RWPE2 (cell line): ENCODE measurements around the gene ACOXL.

Source experiments
- ATAC-seq: fragments of 200-7000 bp; cut with Tn5 transposase; 3 replicates; pipeline ENCODE4 v1.9.1; 2021; ENCODE audit warnings: low read depth
- DNase-seq: peaks from one replicate; pipeline ENCODE4 v3.0.0-alpha.2; 2020; ENCODE audit warnings: low spot score
- H3K27ac ChIP-seq: fragments of 450-650 bp; 2 replicates; pipeline ENCODE4 v1.5.1; 2017; ENCODE audit warnings: mild to moderate bottlenecking; ENCODE audit not compliant: poor library complexity, severe bottlenecking
- H3K27me3 ChIP-seq: fragments of 250-450 bp; sonication (Bioruptor Pico); 2 replicates; pipeline ENCODE4 v1.5.1; 2021; ENCODE audit warnings: mild to moderate bottlenecking, moderate library complexity; ENCODE audit not compliant: insufficient read depth, poor library complexity, severe bottlenecking
- H3K36me3 ChIP-seq: fragments of 250-450 bp; sonication (Bioruptor Pico); 2 replicates; pipeline ENCODE4 v1.5.1; 2020; ENCODE audit warnings: low read depth, mild to moderate bottlenecking, moderate library complexity
- H3K4me1 ChIP-seq: fragments of 250-450 bp; sonication (Bioruptor Pico); 2 replicates; pipeline ENCODE4 v1.5.1; 2021; ENCODE audit warnings: mild to moderate bottlenecking, moderate library complexity; ENCODE audit not compliant: insufficient read depth, poor library complexity, severe bottlenecking
- H3K4me3 ChIP-seq: fragments of 250-450 bp; sonication (Bioruptor Pico); 2 replicates; pipeline ENCODE4 v1.5.1; 2021; ENCODE audit warnings: mild to moderate bottlenecking, moderate library complexity; ENCODE audit not compliant: severe bottlenecking
- H3K9me3 ChIP-seq: fragments of 250-450 bp; sonication (Bioruptor Pico); 2 replicates; pipeline ENCODE4 v1.5.1; 2021; ENCODE audit warnings: mild to moderate bottlenecking, moderate library complexity; ENCODE audit not compliant: severe bottlenecking
- CTCF ChIP-seq: fragments of 450-650 bp; IDR thresholded peaks from one replicate; pipeline ENCODE4 v1.5.1; 2017; ENCODE audit warnings: mild to moderate bottlenecking, moderate library complexity; ENCODE audit not compliant: poor library complexity, severe bottlenecking

ACOXL gene

GRCh38 chr2:111030260-111030891 is 298.0 kb downstream of the ACOXL start:
- no peak overlapping the region for H3K4me3 ChIP-seq
- H3K36me3 ChIP-seq = no peaks in the 10 kb centered on the region
- H3K27ac ChIP-seq = no peak overlapping the region
- H3K27me3 ChIP-seq = peaks cover 5% of the 10 kb centered on the region
- TF ChIP-seq CTCF = no peak
- DNase-seq (no peak), ATAC-seq (no peak)
- peaks cover 11% of the 10 kb centered on the region for H3K4me1 ChIP-seq
- no peaks in the 10 kb centered on the region for H3K9me3 ChIP-seq

- H3K9me3 ChIP-seq = no peaks in the 10 kb centered on the region
- DNase-seq = no peak
- H3K4me3 ChIP-seq = no peak overlapping the region
- peaks cover 11% of the 10 kb centered on the region for H3K4me1 ChIP-seq
- ATAC-seq = no peak
- no peak for TF ChIP-seq CTCF
- H3K27ac ChIP-seq = no peak overlapping the region
- no peaks in the 10 kb centered on the region for H3K27me3 ChIP-seq
- H3K36me3 ChIP-seq = no peaks in the 10 kb centered on the region
These were observed 298.6 kb downstream of the ACOXL start for GRCh38 chr2:111030945-111031344.

- TF ChIP-seq CTCF = no peak
These were observed 299.4 kb downstream of the ACOXL start for GRCh38 chr2:111031546-111032478.

GRCh38 chr2:111032721-111033429 is 300.5 kb downstream of the ACOXL start:
- TF ChIP-seq CTCF = no peak
- H3K9me3 ChIP-seq = no peaks in the 10 kb centered on the region
- DNase-seq = no peak
- peak; percentile 98 for ATAC-seq
- no peaks in the 10 kb centered on the region for H3K36me3 ChIP-seq
- H3K27me3 ChIP-seq = no peaks in the 10 kb centered on the region
- H3K4me3 ChIP-seq = no peak overlapping the region
- peak overlapping the region; percentile 17 for H3K27ac ChIP-seq
- peaks cover 11% of the 10 kb centered on the region for H3K4me1 ChIP-seq

More at GRCh38 chr2:111031546-111032478, 299.4 kb downstream of the ACOXL start:
- no peak overlapping the region for H3K27ac ChIP-seq
- H3K4me3 ChIP-seq = no peak overlapping the region
- no peaks in the 10 kb centered on the region for H3K36me3 ChIP-seq
- ATAC-seq (no peak), DNase-seq (no peak)
- H3K27me3 ChIP-seq = no peaks in the 10 kb centered on the region
- H3K4me1 ChIP-seq = peaks cover 11% of the 10 kb centered on the region
- no peaks in the 10 kb centered on the region for H3K9me3 ChIP-seq
